IMR-90 (cell line): Measurements from ENCODE around the gene MRPL17. TPM values are rescaled to one million over a fixed set of nuclear protein-coding genes. Genes with fewer than 3 reads are reported as not detected.
A peak's percentile ranks its signal among the peaks of the same experiment; 100 is the strongest.

Source experiments
- ATAC-seq: fragments of 200-7000 bp; cut with Tn5 transposase; 2 replicates; pipeline ENCODE4 v1.9.1; 2020; ENCODE audit warnings: low read depth, mild to moderate bottlenecking, moderate library complexity
- BruUV-seq: library from RNA; stranded (reverse); fragments of 400-500 nt; replicated peaks from 2 replicates; lab custom pipeline; 2021; lab: Mats Ljungman, UMichigan
- CTCF ChIA-PET: fragments of 300-600 bp; formaldehyde crosslinking; extraction: SDS; loops from one replicate; lab custom pipeline; 2021; ENCODE audit warnings: antibody characterized with exemption; lab: Yijun Ruan, JAX
- POLR2A ChIA-PET: fragments of 300-600 bp; sonication (Branson Sonifier 250); formaldehyde crosslinking; loops from one replicate; lab custom pipeline; 2022; ENCODE audit warnings: antibody characterized with exemption; ENCODE audit not compliant: unreplicated experiment; lab: Charles Lee
- DNase-seq: peaks from one replicate; pipeline ENCODE4 v3.0.0; 2013
- H2AFZ ChIP-seq: replicated peaks from 2 replicates; pipeline ENCODE3; 2013; ENCODE audit warnings: low read length, mild to moderate bottlenecking; ENCODE audit not compliant: poor library complexity
- H2AK5ac ChIP-seq: 2 replicates; pipeline ENCODE4 v1.6.1; 2013; ENCODE audit warnings: low read depth, low read length, inconsistent platforms
- H2AK9ac ChIP-seq: replicated peaks from 2 replicates; pipeline ENCODE3; 2013; ENCODE audit warnings: mild to moderate bottlenecking, low read depth, low read length, moderate library complexity; ENCODE audit not compliant: poor library complexity
- H2BK120ac ChIP-seq: 2 replicates; pipeline ENCODE4 v1.6.1; 2013; ENCODE audit warnings: low read depth, low read length, inconsistent platforms
- H2BK15ac ChIP-seq: 3 replicates; pipeline ENCODE4 v1.6.1; 2013; ENCODE audit warnings: low read depth, low read length, inconsistent platforms
- H2BK20ac ChIP-seq: 2 replicates; pipeline ENCODE4 v1.6.1; 2013; ENCODE audit warnings: low read depth, mild to moderate bottlenecking, inconsistent platforms, low read length, moderate library complexity
- H2BK5ac ChIP-seq: 2 replicates; pipeline ENCODE4 v1.6.1; 2013; ENCODE audit warnings: mild to moderate bottlenecking, low read depth, low read length, inconsistent platforms; ENCODE audit not compliant: poor library complexity, severe bottlenecking
- H3K14ac ChIP-seq: replicated peaks from 2 replicates; pipeline ENCODE4 v1.6.1; 2013; ENCODE audit warnings: low read depth, low read length, inconsistent platforms
- H3K18ac ChIP-seq: 2 replicates; pipeline ENCODE4 v1.6.1; 2013; ENCODE audit warnings: low read depth, low read length, control low read depth
- H3K23ac ChIP-seq: 2 replicates; pipeline ENCODE4 v1.6.1; 2013; ENCODE audit warnings: low read depth, low read length, inconsistent platforms
- H3K27ac ChIP-seq: 2 replicates; pipeline ENCODE4 v1.5.1; 2013; ENCODE audit warnings: mild to moderate bottlenecking, control low read depth, low read length; ENCODE audit not compliant: insufficient read depth
- H3K27me3 ChIP-seq: 2 replicates; pipeline ENCODE4 v1.6.1; 2013; ENCODE audit warnings: low read length; ENCODE audit not compliant: control insufficient read depth, insufficient read depth
- H3K36me3 ChIP-seq: 2 replicates; pipeline ENCODE4 v1.6.1; 2013; ENCODE audit warnings: low read length, mixed read lengths; ENCODE audit not compliant: control insufficient read depth, insufficient read depth
- H3K4ac ChIP-seq: 2 replicates; pipeline ENCODE4 v1.6.1; 2013; ENCODE audit warnings: low read depth, low read length, inconsistent platforms
- H3K4me1 ChIP-seq: 2 replicates; pipeline ENCODE4 v1.6.1; 2013; ENCODE audit warnings: low read length, mixed read lengths; ENCODE audit not compliant: control insufficient read depth, insufficient read depth
- H3K4me2 ChIP-seq: 2 replicates; pipeline ENCODE4 v1.6.1; 2013; ENCODE audit warnings: low read depth, mild to moderate bottlenecking, control low read depth, low read length, moderate library complexity
- H3K4me3 ChIP-seq: 2 replicates; pipeline ENCODE4 v1.5.1; 2013; ENCODE audit warnings: low read depth, mild to moderate bottlenecking, control low read depth, low read length, moderate library complexity; ENCODE audit not compliant: insufficient read depth
- H3K56ac ChIP-seq: 2 replicates; pipeline ENCODE4 v1.6.1; 2013; ENCODE audit warnings: low read length, inconsistent platforms; ENCODE audit not compliant: insufficient read depth; ENCODE audit errors: extremely low read depth
- H3K79me1 ChIP-seq, 2 experiments: 2 replicates each; pipeline ENCODE4 v1.6.1; 2013; ENCODE audit warnings: low read length in 2 of 2, inconsistent platforms in 1 of 2, low read depth in 1 of 2
- H3K9ac ChIP-seq: 2 replicates; pipeline ENCODE4 v1.6.1; 2013; ENCODE audit warnings: low read depth, low read length, control low read depth
- H3K9me1 ChIP-seq: 2 replicates; pipeline ENCODE4 v1.6.1; 2013; ENCODE audit warnings: low read length, inconsistent platforms; ENCODE audit not compliant: insufficient read depth
- H3K9me3 ChIP-seq: 2 replicates; pipeline ENCODE4 v1.6.1; 2013; ENCODE audit warnings: low read length; ENCODE audit not compliant: control insufficient read depth, insufficient read depth
- H4K20me1 ChIP-seq: 2 replicates; pipeline ENCODE4 v1.6.1; 2013; ENCODE audit warnings: low read length, inconsistent platforms; ENCODE audit not compliant: insufficient read depth
- H4K5ac ChIP-seq: 2 replicates; pipeline ENCODE4 v1.6.1; 2013; ENCODE audit warnings: mild to moderate bottlenecking, low read depth, low read length, control low read depth
- H4K8ac ChIP-seq, 2 experiments: 2 replicates each; pipeline ENCODE4 v1.6.1; 2013; ENCODE audit warnings: low read depth in 2 of 2, low read length in 2 of 2, control low read depth in 1 of 2, inconsistent platforms in 1 of 2
- H4K91ac ChIP-seq: 2 replicates; pipeline ENCODE4 v1.6.1; 2013; ENCODE audit warnings: low read depth, low read length, inconsistent platforms; ENCODE audit not compliant: insufficient read depth
- BHLHE40 ChIP-seq: fragments of 150-350 bp; IDR thresholded peaks from 2 replicates; pipeline ENCODE4 v1.6.1; 2016; ENCODE audit warnings: mild to moderate bottlenecking, low read depth, low read length
- WGBS, 2 experiments: methylation state at CpG; one replicate each; pipeline versions ENCODE4 v1.1.5 to v1.1.7; 2013; ENCODE audit warnings: missing lambda C conversion rate in 2 of 2; ENCODE audit not compliant: insufficient read length in 1 of 2; ENCODE audit errors: extremely low coverage in 2 of 2; 5-methylcytosine and 5-hydroxymethylcytosine counted together
- dilution Hi-C: fragments of 300-500 bp; cut with HindIII; formaldehyde crosslinking; loops from one replicate; pipeline ENCODE4 v1.14.3; 2018; ENCODE audit warnings: low sequenced_read_pairs; ENCODE audit not compliant: unreplicated experiment
- in situ Hi-C: fragments of 300-500 bp; cut with MboI; formaldehyde crosslinking; loops from 3 replicates; pipeline ENCODE4 v1.14.3; 2019; ENCODE audit warnings: low sequenced_read_pairs, inconsistent platforms, mixed read lengths
- intact Hi-C: fragments of 100-400 bp; cut with micrococcal nuclease; formaldehyde crosslinking; loops from 2 replicates; pipeline ENCODE4 v1.10.0; 2022
- polyA plus RNA-seq, 3 experiments: library from polyadenylated mRNA; depleted of rRNA; stranded (reverse); fragments of >200 nt; gene quantifications; 2 replicates each; pipeline ENCODE4 v1.2.3, GENCODE V29; 2012; ENCODE audit warnings: low replicate concordance in 1 of 3
- total RNA-seq: library from RNA; depleted of rRNA; stranded (reverse); fragments of >200 nt; gene quantifications from 2 replicates; pipeline ENCODE4 v1.2.3, GENCODE V29; 2012

MRPL17 gene
- total and polyA plus RNA-seq, 2 of the 4 experiments (the other 2 are of a cell fraction) = 70.3 to 85.2 TPM

DNA sequence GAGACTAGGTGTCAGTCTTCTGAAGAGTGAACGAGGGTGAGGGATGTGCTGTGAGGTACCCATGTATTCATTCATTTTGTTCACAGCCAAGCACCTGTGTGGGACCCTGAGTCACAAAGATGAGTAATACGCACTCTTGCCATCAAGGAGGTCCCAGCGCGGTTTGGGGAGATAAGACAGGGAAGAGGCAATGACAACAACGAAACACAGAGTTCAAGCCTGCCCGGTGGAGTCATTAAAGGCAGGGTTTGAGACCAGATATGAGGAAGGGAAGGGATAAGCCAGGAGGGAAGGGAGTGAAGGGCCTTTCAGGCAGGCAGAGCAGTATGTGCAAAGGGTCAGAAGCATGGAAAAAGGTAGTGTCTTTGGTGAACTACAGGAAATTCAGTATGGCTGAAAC lies 32.2 kb downstream of the MRPL17 start:
- no peak overlapping the region for H3K27ac ChIP-seq
- no peak overlapping the region for H3K9ac ChIP-seq
- no peaks in the 10 kb centered on the region for H3K9me3 ChIP-seq
- no peak overlapping the region for H3K4ac ChIP-seq
- WGBS, 2 experiments = 70% methylated on average over 5 of the region's 6 CpGs; no CpG with 5 or more reads in 1 of the 2 experiments
- ATAC-seq (no peak), DNase-seq (peak; percentile 55)
- no peaks in the 10 kb centered on the region for H3K36me3 ChIP-seq
- no peak overlapping the region for H3K4me3 ChIP-seq
- H3K9me1 ChIP-seq = peaks cover 33% of the 10 kb centered on the region
- no peak overlapping the region for H2BK15ac ChIP-seq
- H4K8ac ChIP-seq = no peak overlapping the region
- no peak overlapping the region for H2BK120ac ChIP-seq
- ChIA-PET POLR2A (no interaction called here), CTCF (no interaction called here)
- no peak overlapping the region for H2AK9ac ChIP-seq
- intact Hi-C loops = no loop called here
- no peak overlapping the region for H4K5ac ChIP-seq
- no peak for TF ChIP-seq BHLHE40
- peaks cover 3 to 40% of the 10 kb centered on the region in 2 experiments; a peak in 2 of 4 replicates for H3K79me1 ChIP-seq
- H3K14ac ChIP-seq = no peak overlapping the region
- H3K23ac ChIP-seq = no peak overlapping the region
- peaks cover 3% of the 10 kb centered on the region; the same call in 1 of the 2 replicates for H4K20me1 ChIP-seq
- dilution Hi-C loops = no loop called here
- H3K4me1 ChIP-seq = peaks cover 19% of the 10 kb centered on the region
- peaks cover 11% of the 10 kb centered on the region for H3K27me3 ChIP-seq
- no peak overlapping the region for H2AK5ac ChIP-seq
- no peak overlapping the region for H2BK20ac ChIP-seq
- no peak overlapping the region for H3K56ac ChIP-seq
- no peak overlapping the region for H4K91ac ChIP-seq
- H3K18ac ChIP-seq = no peak overlapping the region
- no peak overlapping the region for H2BK5ac ChIP-seq
- H3K4me2 ChIP-seq = no peak overlapping the region
- no TSS peak for BruUV-seq
- no peak overlapping the region for H2AFZ ChIP-seq
- in situ Hi-C loops = no loop called here
